ENCODE results near the gene GBF1.
"Not testable (repeated sequence)": the region's sequence is repeated elsewhere in the genome, so short reads cannot be mapped to it uniquely, and the experiment has no call there.

DNA sequence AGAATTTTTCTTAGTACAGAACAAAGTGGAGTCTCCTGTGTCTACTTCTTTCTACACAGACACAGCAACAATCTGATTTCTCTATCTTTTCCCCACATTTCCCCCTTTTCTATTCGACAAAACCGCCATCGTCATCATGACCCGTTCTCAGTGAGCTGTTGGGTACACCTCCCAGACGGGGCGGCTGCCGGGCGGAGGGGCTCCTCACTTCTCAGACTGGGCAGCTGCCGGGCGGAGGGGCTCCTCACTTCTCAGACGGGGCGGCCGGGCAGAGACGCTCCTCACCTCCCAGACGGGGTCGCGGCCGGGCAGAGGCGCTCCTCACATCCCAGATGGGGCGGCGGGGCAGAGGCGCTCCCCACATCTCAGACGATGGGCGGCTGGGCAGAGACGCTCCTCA lies 56.0 kb downstream of the GBF1 start:
- TF ChIP-seq, protein P1, sequence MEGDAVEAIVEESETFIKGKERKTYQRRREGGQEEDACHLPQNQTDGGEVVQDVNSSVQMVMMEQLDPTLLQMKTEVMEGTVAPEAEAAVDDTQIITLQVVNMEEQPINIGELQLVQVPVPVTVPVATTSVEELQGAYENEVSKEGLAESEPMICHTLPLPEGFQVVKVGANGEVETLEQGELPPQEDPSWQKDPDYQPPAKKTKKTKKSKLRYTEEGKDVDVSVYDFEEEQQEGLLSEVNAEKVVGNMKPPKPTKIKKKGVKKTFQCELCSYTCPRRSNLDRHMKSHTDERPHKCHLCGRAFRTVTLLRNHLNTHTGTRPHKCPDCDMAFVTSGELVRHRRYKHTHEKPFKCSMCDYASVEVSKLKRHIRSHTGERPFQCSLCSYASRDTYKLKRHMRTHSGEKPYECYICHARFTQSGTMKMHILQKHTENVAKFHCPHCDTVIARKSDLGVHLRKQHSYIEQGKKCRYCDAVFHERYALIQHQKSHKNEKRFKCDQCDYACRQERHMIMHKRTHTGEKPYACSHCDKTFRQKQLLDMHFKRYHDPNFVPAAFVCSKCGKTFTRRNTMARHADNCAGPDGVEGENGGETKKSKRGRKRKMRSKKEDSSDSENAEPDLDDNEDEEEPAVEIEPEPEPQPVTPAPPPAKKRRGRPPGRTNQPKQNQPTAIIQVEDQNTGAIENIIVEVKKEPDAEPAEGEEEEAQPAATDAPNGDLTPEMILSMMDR (conservative IDR thresholded peaks at IDR 0.05) = not testable (repeated sequence)
- TF ChIP-seq EZH2 (IDR thresholded peaks at IDR 0.05; ENCODE audit: low read depth) = not testable (repeated sequence)
